GM18868 (cell line): ENCODE measurements around the gene SMIM24.
"Not testable (repeated sequence)": the region's sequence is repeated elsewhere in the genome, so short reads cannot be mapped to it uniquely, and the experiment has no call there.

Experiments
- ATAC-seq: cut with Tn5 transposase; IDR thresholded peaks from one replicate; pipeline ENCODE4 v1.9.1; 2021; ENCODE audit warnings: mild to moderate bottlenecking, moderate library complexity; ENCODE audit not compliant: unreplicated experiment

SMIM24 gene

GRCh38 chr19:3457528-3458228, 22.6 kb downstream of the SMIM24 start:
- no peak for ATAC-seq

DNA sequence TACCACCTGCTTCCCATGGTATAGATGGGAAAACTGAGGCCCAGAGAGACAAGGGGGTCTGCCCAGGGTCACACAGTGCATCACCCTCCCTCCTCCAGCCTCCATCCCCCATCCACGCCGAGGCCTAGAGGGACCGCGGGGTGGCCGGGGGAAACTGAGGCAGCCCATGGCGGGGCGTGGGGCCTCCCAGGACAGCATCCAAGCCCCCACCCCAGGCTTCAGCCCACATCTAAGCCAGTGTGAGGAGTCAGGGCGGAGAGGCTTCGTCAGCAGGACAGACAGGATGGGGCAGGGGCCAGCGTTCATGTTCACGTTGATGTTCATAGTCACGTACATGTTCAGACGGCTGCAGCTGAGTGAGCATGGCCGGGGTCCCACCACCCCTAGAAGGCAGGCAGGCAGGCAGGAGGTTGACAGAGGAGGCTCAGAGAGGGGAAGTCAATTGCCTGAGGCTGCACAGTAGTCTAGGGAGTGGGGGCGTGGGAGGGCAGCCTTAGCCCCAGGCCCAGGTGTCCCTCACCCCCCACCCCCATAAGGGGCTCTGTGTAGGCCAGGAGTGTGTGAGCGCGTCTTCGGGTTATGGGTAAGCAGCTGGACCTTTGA, 23.3 kb downstream of the SMIM24 start:
- no peak for ATAC-seq

DNA sequence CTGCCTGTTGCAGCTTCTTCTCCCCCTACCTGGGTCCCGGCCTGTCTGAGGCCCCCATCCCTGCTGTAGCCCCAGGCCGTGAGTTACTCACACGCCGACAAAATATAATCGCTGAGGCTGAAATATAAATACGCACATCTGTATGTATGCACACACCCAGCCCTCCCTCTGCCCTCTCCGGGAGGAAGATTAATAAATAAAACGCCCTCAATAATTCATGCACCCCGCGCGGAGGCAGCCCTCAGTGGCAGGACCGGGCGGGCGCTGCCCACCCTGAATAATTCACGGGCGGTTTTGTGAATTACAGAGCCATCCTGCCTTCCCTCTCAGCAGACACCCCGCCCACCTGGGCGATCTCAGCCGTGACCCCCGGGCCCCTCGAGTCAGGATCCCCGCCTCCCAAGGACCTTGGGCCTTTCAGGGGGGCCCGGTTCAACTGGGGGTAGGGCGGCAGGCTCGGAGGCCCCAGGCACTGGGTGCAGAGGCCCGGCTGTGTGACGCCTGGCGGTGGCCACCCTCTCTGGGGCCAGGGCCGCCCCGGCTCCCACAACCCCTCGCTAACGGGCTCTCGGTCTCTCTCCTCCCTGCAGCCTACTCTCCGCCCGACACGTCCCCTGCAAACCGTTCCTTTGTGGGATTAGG, 24.2 kb downstream of the SMIM24 start:
- no peak for ATAC-seq

GRCh38 chr19:3455393-3455955, 24.9 kb downstream of the SMIM24 start:
- no peak for ATAC-seq

DNA sequence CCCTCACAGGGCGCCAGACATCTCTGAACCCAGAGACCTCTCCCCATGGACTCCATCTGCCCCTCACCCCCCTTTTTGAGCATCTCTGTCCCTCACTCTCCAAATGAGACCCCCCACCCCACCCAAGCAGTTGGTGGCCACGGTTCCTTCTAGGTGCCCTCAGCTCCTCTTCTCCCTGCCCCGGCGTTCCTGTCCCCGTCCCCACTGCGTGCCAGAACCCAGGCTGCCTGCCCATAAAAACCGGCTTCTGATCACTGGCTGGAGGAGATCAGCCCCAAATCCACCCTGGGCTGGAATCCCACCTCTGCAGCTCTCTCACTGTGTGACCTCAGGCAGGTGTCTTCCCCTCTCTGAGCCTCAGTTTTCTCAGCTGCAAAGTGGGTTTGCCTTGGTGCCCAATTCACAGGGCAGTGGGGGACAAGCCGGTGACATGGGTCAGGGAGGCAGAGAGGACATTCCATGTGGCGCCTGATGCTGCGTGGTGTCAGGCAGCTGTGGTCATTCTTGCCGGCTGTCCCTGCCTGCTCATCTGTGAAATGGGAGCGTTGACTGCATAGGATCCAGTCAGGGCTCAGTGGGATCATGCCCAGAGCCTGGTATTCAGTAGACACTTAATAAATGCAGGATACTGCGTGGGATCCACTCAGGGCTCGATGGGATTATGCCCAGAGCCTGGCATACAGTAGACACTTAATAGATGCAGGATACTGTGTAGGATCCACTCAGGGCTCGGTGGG, 25.5 kb downstream of the SMIM24 start:
- no peak for ATAC-seq

- no peak for ATAC-seq
Measured at GRCh38 chr19:3453840-3454239, 26.5 kb downstream of the SMIM24 start.

DNA sequence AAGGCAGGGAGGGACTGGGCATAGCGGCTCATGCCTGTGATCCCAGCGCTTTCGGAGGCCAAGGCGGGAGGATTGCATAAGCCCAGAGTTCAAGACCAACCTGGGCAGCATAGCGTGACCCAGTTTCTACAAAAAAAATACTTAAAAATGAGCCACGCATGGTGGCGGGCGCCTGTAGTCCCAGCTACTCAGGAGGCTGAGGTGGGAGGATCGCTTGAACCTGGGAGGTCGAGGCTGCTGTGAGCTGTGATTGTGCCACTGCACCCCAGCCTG, 27.4 kb downstream of the SMIM24 start:
- not testable (repeated sequence) for ATAC-seq

GRCh38 chr19:3452171-3452941, 28.0 kb downstream of the SMIM24 start:
- no peak for ATAC-seq

GRCh38 chr19:3451451-3451866, 28.9 kb downstream of the SMIM24 start:
- no peak for ATAC-seq

DNA sequence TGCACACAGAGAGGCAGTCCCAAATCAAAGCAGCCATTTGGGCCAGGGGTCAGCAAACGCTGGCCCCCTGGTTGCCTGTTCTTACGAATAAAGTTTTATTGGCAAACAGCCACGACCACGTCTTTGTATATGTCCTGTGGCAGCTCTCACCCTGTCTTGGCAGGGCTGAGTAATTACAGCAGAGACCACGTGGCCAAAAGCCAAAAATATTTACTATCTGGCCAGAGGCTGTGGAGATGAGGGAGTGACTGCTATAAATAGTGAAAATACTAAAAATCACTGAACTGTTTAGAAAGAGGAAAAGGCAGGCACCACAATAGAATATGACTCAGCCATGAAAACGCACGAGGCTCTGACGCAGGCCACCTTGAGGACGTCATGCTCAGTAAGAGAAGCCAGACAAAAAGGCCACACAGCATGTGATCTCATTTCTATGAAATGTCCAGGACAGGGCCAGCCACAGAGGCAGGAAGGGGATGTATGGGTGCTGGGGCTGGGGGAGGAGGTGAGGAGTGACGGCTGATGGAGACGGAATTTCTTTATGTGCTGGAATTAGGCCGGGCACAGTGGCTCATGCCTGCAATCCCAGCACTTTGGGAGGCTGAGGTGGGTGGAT, 29.4 kb downstream of the SMIM24 start:
- no peak for ATAC-seq

- no peak for ATAC-seq
Measured at GRCh38 chr19:3448616-3449334, 31.6 kb downstream of the SMIM24 start.

DNA sequence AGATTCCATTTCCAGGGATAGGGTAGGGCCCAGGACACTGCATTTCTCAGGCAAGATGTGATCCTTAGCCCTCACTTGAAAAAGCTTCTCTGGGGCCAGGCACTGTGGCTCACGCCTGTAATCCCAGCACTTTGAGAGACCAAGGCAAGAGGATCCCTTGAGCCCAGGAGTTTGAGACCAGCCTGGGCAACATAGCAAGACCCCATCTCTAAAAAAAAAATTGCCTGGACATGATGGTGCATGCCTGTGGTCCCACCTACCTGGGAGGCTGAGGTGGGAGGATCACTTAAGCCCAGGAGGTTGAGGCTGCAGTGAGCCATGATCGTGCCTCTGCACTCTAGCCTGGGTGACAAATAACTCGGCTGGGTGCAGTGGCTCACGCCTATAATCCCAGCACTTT, 33.7 kb downstream of the SMIM24 start:
- not testable (repeated sequence) for ATAC-seq

DNA sequence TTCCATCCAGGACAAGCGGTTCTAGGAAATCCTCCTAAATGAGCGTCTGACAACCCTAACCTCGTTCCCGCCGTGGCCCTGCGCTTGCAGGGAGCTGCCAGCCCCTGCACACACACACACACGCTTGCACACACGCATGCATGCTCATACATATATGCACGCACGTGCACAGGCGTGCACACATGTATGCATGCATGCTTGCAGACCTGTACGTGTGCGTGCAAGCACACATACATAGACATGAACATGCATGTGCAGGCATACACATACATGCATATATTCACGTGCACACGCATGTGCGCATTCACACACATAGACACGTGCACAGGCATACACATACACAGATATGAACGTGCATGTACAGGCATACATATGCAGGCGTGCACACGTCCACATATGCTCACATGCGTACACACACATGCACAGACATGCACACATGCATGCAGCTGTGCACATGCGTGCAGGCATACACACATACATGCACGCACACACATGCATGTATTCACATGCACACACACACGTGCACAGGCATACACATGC, 35.6 kb downstream of the SMIM24 start:
- ATAC-seq = no peak

DNA sequence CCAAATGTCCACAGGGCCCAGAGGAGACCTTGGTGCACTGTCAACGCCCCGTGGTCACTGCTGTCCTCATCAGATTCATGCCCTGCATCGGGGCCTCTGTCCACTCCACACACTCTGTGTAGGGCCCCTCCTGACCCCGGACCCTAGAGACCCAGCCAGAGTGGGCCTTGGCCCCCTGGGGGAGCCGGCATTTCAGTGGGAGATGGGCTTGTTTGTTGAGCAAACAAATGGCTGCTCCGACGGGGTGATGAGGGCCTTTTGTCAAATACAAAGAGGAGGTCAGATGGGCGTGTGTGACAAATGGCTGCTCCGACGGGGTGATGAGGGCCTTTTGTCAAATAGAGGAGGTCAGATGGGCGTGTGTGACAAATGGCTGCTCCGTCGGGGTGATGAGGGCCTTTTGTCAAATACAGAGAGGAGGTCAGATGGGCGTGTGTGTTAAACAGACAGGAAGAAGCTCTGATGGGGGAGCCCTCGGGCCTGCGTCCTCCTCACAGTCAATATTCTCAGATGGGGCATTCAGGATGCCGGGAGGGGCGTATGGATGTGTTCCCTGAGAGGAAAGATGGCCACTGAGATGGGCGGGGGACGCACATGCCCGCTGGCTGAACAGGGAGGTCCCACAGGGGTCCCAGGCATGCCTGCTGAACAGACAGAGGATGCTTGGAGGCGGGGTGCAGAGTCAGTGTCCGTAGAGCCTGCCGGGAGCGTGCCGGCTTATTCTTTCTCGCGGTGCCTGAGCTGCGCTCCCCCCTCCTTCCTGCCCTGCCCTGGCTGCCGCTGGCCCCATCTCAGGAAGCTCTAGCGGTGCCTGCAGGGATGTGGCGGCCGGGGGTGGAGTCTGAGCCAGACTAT, 36.3 kb downstream of the SMIM24 start:
- ATAC-seq = no peak

- ATAC-seq = no peak
Measured at GRCh38 chr19:3442487-3443071, 37.7 kb downstream of the SMIM24 start.

DNA sequence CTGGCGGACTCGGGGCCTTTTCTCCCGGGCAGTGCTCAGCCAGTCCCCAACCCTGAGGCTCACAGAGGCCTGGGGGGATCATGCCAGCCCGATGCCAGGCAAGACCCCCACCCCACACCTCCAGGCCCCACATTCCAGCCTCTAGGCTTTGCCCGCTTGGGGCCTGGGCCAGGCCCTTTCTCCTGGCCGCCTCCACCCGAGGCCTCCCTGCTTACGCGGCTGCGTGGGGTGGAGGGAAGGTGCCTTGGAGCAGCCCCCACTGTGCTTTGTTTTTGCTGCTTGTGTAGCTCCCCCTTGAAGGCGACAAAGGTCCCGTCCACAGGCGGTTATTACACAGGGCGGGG, 38.4 kb downstream of the SMIM24 start:
- ATAC-seq = no peak

- no peak for ATAC-seq
Measured at GRCh38 chr19:3441089-3441985, 39.0 kb downstream of the SMIM24 start.
